ENCODE measurements around the gene BLOC1S1.

Gene BLOC1S1

DNA sequence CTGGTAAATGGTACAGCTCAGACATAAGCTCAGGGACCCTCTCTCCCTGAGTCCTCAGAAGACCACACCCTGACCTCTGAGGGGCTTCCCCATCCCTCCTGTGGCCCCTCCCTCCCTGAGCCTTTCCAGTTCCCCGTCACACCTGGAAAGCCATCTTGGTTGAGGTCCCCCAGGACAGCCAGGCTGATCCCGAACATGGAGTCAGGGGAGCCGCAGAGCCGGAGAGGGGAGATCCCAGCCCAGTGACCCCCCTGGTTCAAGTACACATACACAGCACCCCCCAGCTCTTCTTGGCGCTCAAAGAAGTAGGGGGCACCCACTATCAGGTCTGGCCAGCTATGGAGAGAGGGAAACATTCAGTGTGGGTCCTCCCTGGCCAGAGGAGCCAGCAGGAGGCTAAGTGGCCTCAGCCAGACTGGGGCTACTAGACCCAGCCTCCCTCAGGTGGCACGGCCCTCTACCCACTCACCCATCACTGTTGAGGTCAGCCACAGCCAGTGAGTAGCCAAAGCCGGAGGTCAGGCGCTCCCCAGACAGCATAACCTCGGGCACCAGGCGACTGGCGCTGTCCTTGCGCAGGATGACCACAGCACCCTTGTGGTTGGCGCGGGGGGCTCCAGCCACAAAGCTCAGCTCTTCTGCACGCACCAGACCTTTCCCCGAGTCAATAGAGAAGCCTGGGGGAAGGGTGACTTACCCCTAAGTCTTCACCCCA is 17.4 kb upstream of the BLOC1S1 start:
- no peak for DNase-seq (ENCODE audit: low read depth in 1 of 2, low spot score in 1 of 2)
- in situ Hi-C loops (cut with HindIII; ENCODE audit: low pct_unique_long_range_greater_than_20kb, low sequenced_read_pairs): no loop called here
- no peak for TF ChIP-seq JUND (IDR thresholded peaks at IDR 0.05; ENCODE audit: low read depth)

DNA sequence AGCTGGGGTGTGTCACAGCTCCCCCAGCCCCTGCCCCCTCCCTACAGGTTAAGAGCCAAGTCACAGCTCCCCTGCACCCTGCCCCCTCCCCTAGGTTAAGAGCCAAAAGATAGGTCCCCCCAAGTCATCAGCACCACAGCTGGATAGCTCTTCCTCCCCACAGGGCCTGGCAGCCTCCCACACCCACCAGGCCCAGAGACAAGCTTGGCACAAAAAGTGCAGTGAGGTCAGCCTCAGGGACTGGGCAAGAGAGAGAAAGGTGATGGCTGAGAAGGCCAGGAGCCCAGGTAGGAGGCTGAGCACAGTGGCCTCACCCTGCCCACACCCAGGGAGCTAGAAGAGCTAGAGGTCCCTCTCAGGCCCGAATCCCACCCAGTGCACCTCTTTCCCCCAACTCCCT is 16.9 kb upstream of the BLOC1S1 start:
- TF ChIP-seq JUND (IDR thresholded peaks at IDR 0.05; ENCODE audit: low read depth): no peak
- DNase-seq (ENCODE audit: low read depth in 1 of 2, low spot score in 1 of 2): no peak
- in situ Hi-C loops (cut with HindIII; ENCODE audit: low pct_unique_long_range_greater_than_20kb, low sequenced_read_pairs): no loop called here

DNA sequence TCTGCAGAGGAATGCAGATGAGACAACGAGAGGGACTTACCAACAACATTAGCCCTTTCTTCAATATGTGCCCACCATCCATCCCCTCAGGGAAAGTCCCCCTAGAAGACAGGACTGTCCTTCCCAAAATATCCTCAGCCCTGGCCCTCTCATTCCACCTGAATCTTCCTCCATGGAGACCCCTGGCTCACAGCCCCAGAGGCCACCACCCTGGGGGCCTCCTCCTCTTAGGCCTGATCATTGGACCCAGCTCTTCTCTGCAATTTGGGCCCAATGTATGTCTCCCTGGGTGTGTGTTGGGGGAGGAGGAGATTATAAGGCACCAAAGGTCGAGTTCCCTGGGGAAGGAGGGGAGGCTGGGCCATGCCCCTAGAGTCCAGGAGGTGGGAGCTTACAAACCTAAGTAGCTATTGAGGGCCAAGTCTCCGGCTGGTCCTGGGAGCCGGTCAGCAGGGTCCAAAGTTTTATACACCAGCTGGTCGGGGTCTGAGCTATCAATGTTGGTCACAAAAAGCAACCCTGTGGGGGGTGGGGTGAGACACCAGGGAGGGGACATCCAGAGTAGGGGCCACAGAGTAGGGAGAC is 16.3 kb upstream of the BLOC1S1 start:
- in situ Hi-C loops (cut with HindIII; ENCODE audit: low pct_unique_long_range_greater_than_20kb, low sequenced_read_pairs): no loop called here
- TF ChIP-seq JUND (IDR thresholded peaks at IDR 0.05; ENCODE audit: low read depth): no peak
- DNase-seq (ENCODE audit: low read depth in 1 of 2, low spot score in 1 of 2): no peak

DNA sequence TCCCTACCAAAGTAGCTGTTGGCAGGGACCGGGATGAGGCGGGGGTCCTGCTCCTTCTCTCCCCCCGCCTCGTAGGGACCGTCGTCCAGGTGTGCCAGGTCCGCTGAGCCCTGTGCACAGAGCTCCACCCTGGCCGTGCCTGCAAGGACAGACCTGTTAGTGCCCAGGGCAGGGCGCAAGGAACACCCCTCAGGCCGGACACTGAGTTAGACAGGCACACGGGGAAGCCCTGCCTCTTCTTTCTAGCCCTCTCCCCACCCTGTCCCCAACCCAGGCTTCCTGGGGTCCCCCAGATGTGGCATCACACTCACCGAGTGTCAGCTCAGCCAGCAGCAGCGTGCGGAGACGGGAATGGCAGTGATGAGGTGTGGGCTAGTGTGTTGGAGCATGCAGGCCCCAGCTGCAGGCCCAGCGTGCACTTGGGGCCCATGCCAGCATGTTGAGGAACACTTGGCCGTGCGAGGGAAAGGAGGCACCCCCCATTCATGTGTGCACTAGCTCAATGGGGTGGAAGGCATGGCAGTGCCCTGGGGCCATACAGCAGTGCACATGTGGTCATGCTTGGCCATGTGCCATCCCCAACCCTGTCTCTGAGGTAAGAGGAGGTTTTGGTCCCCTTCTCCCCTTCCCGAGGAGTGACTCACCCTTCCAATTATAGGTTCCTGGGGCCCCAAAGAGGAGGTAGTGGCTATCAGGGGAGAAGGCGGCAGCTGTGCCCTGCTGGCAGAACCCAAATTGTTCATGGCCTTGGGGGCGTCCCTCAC is 15.4 kb upstream of the BLOC1S1 start:
- no peak for DNase-seq (ENCODE audit: low read depth in 1 of 2, low spot score in 1 of 2)
- in situ Hi-C loops (cut with HindIII; ENCODE audit: low pct_unique_long_range_greater_than_20kb, low sequenced_read_pairs): no loop called here
- no peak for TF ChIP-seq JUND (IDR thresholded peaks at IDR 0.05; ENCODE audit: low read depth)

DNA sequence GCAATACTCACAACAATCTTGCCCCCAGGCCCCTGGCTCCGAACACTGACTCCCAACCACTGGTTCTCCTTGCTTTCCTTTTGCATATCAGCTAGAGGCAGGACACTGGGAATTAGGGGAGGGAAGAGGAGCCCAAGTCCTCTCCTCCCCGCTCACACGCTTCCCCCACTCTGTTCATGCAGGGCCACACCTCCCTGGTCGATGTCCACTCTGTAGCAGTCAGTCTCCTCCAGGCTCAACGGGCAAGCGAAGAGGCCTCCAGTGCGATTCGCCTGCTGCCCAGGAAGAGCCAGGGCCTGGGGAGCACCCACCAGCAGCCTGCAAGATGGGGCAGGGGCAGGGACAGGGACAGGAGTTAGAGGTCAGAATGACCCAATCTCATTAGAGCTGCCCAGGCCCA is 13.0 kb upstream of the BLOC1S1 start:
- no peak for TF ChIP-seq JUND (IDR thresholded peaks at IDR 0.05; ENCODE audit: low read depth)
- in situ Hi-C loops (cut with HindIII; ENCODE audit: low pct_unique_long_range_greater_than_20kb, low sequenced_read_pairs): no loop called here
- DNase-seq (ENCODE audit: low read depth in 1 of 2, low spot score in 1 of 2): no peak

DNA sequence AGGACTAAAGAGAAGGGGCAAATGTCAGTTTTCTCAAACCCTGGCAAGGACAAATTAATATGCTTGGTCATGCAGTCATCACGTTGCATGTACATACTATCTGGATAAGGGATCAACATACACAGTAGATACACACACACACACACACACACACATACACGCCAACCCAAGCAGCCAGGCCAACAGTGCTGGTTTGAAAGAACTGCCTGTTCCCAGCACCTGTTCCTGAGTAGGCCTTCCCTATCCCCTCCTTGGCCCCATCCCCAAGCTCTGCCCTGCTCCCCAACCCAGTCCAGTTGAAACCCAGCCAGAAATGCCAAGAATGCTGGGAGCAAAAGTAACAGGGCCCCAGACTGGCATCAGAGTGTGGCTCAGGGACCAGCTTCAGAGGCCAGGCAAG is 12.6 kb upstream of the BLOC1S1 start:
- no peak for DNase-seq (ENCODE audit: low read depth in 1 of 2, low spot score in 1 of 2)
- in situ Hi-C loops (cut with HindIII; ENCODE audit: low pct_unique_long_range_greater_than_20kb, low sequenced_read_pairs): no loop called here
- TF ChIP-seq JUND (IDR thresholded peaks at IDR 0.05; ENCODE audit: low read depth): no peak

DNA sequence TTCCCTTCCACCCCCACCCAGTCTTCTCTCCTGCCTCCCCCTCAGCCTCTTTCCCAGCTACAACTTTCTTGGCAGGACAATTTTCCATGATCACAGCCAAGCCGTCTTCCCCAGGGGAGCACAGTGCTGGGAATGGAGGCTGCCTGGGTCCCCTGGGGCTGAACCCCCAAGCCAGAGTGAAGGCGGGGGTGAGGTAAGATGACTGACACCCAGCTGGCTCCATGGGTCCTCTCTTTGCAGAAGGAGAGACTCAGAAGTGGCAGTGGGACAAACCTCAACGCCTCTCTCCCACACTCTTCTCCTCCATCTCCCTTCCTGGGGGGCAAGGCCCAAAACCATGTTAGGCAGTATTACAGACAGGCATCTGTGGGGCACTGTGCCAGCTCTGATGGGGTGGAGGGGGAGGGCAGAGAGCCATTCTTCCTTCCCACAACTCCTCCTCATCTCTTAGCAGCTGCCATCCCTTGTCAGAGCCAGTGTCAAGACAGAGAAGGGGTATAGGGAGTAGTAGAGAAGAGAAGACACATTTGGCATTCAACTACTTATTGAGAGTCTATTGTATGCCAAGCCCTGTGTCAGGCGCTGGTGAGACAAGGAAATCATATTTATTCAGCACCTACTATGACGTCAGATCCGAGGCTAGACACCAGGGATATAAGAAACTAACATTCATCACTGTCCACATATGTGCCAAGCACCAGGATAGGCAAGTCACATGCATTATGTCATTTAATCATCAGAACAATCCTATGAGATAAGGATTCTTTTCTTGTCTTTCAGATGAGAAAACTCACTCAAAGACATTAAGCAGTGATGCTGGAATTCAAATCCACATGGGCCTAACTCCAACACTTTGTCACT is 11.7 kb upstream of the BLOC1S1 start:
- DNase-seq (ENCODE audit: low read depth in 1 of 2, low spot score in 1 of 2): no peak
- in situ Hi-C loops (cut with HindIII; ENCODE audit: low pct_unique_long_range_greater_than_20kb, low sequenced_read_pairs): no loop called here
- no peak for TF ChIP-seq JUND (IDR thresholded peaks at IDR 0.05; ENCODE audit: low read depth)

DNA sequence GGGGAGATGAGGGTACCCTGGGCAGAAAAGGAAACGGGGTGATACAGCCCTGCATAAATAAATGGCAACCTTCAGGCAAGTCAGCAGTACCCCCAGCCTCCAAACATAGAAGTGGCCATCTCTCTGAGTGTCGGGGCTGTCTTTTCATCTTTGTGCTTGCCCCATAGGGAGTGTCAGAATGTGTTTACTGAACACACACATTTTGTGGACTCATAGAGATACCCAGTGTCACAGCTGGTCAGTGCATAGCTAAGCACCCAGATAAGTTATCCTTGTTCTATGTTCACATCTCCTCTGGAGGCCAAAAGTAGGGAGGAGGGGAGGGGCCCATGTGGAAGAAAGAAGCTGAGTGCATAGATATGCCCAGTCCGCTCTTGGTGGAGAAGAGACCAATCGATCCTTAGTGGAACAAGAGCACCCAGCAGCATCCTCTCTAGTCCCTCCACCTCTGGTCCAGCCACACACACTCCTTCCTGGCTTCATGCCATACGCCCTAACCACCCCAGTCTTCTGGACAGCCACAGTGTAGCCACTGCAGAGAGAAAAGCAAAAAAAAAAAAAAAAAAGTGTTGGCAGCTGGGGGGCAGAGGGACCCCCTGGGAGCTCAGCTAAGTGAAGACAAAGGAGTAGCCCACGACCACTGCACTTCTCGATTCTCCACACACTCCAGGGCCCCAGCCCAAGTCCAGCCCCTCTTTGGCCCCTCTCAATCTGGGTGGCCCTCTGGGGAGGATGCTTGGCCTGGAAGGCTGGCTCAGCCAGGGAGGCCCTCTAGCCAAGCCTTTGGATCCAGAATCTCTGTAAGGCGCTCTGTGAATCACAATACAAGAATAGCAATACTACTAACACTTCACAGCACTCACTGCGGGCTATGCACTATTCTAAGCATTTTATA is 10.8 kb upstream of the BLOC1S1 start:
- in situ Hi-C loops (cut with HindIII; ENCODE audit: low pct_unique_long_range_greater_than_20kb, low sequenced_read_pairs): no loop called here
- TF ChIP-seq JUND (IDR thresholded peaks at IDR 0.05; ENCODE audit: low read depth): no peak
- no peak for DNase-seq (ENCODE audit: low read depth in 1 of 2, low spot score in 1 of 2)

DNA sequence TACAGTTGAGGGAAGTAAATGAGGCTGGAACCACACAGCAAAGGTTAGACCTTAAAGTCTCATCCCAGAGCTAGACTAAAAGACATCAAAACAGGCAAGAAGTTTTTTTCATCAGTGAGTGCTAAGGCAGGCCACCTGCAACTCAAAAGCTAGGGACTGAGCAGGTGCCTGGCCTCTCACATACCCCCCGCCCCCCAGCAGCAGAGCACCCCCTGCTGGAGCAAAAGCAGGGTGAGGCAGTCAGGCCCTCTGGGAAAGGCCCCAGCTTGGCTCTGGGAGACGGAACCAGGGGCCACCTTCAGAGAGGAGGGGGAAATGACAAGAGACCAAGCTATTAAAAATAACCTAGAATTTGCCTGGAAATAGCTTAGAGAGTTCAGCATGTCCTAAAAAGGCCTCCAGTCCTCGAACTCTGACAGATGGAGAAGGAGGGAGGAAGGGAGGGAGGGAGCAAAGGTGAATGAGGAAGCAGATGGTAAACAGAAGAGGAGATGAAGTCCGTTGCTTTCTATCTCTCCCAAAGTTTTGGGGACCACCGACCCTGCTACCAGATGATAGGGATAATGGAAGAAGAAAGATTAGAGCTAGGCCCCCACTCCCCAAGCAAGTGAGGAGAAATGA is 10.0 kb upstream of the BLOC1S1 start:
- TF ChIP-seq JUND (IDR thresholded peaks at IDR 0.05; ENCODE audit: low read depth): no peak
- in situ Hi-C loops (cut with HindIII; ENCODE audit: low pct_unique_long_range_greater_than_20kb, low sequenced_read_pairs): no loop called here
- DNase-seq (ENCODE audit: low read depth in 1 of 2, low spot score in 1 of 2): no peak

DNA sequence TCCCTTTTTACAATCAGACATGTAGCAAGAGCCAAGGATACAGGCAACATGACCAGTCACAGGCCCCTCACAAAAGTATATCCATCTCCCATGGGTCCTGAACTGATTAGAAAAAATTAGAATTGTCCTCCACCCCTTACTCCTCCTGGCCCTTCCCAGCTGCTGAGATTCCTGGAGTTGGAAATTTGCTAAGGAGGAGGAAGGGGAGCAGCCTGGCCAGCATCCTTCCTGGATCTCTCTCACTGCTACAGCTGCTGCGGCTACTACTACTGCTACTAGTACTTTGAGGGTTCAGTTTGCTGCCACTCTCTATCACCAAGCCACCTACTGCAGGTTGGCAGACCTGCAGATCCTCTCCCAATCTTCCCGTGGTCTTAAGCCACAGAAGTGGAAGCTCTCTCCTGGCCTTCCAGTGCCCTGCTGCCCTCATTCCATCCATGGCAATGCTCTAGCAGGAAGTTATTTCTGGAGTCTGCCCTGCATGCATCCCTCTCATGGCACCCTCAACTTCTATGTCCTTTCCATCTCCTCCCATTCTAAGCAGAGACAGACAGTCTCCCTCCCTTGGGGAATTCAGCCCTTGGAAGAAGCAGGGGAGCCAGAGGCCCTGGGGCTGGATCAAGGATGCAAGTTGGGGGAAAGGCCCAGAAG is 9.2 kb upstream of the BLOC1S1 start:
- no peak for DNase-seq (ENCODE audit: low read depth in 1 of 2, low spot score in 1 of 2)
- in situ Hi-C loops (cut with HindIII; ENCODE audit: low pct_unique_long_range_greater_than_20kb, low sequenced_read_pairs): no loop called here

DNA sequence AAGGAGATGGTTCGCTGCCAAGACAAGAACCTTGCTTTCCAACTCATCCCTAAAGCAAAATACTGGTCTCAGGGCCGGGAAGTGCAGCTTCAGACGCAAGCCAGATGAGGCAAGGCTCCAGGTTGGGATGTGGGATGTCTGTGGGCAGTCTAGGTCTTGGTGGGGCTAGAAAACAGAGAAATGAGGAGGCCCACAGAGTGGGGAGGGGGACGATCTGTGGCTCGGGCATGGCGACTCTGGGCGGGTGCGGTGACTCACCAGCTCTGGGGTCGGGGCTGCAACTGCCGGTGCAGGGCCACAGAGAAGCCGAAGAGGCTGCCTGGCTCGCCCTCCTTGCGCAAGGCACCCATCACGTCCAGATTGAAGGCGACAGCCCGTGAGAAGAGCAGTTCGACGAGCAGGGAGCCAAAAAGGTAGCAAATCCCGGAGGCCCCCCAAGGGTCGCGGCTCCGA is 8.6 kb upstream of the BLOC1S1 start:
- in situ Hi-C loops (cut with HindIII; ENCODE audit: low pct_unique_long_range_greater_than_20kb, low sequenced_read_pairs): no loop called here
- no peak for DNase-seq (ENCODE audit: low read depth in 1 of 2, low spot score in 1 of 2)
- TF ChIP-seq JUND (IDR thresholded peaks at IDR 0.05; ENCODE audit: low read depth): no peak

More for the DNA sequence above, 9.2 kb upstream of the BLOC1S1 start:
- no peak for TF ChIP-seq JUND (IDR thresholded peaks at IDR 0.05; ENCODE audit: low read depth)

Data from T47D (cell line).